H9 (cell line): ENCODE measurements around the gene SRGAP3. TPM values are rescaled to one million over a fixed set of nuclear protein-coding genes. Genes with fewer than 3 reads are reported as not detected.

Experiments
- DNase-seq: peaks from one replicate; pipeline ENCODE4 v3.0.0-alpha.2; 2017
- H2AFZ ChIP-seq: one replicate; pipeline ENCODE4 v1.6.1; 2013; ENCODE audit warnings: mild to moderate bottlenecking, low read length, control low read depth, moderate library complexity
- H2AK5ac ChIP-seq: 2 replicates; pipeline ENCODE4 v1.6.1; 2013; ENCODE audit warnings: low read length, control low read depth, mixed read lengths; ENCODE audit not compliant: insufficient read length
- H2BK120ac ChIP-seq: one replicate; pipeline ENCODE4 v1.6.1; 2013; ENCODE audit warnings: low read depth, mild to moderate bottlenecking, low read length, control low read depth, inconsistent platforms; ENCODE audit not compliant: poor library complexity, severe bottlenecking
- H2BK12ac ChIP-seq: 2 replicates; pipeline ENCODE4 v1.6.1; 2013; ENCODE audit warnings: low read length, control low read depth, mixed read lengths, low read depth; ENCODE audit not compliant: insufficient read length
- H2BK15ac ChIP-seq: 2 replicates; pipeline ENCODE4 v1.6.1; 2013; ENCODE audit warnings: low read depth, low read length, control low read depth
- H2BK20ac ChIP-seq: one replicate; pipeline ENCODE4 v1.6.1; 2013; ENCODE audit warnings: low read depth, mild to moderate bottlenecking, low read length, control low read depth, inconsistent platforms; ENCODE audit not compliant: poor library complexity, severe bottlenecking
- H2BK5ac ChIP-seq: 2 replicates; pipeline ENCODE4 v1.6.1; 2013; ENCODE audit warnings: low read length, control low read depth, mixed read lengths; ENCODE audit not compliant: insufficient read length
- H3K14ac ChIP-seq: 2 replicates; pipeline ENCODE4 v1.6.1; 2013; ENCODE audit warnings: low read length, control low read depth; ENCODE audit not compliant: insufficient read depth
- H3K18ac ChIP-seq: 2 replicates; pipeline ENCODE4 v1.6.1; 2013; ENCODE audit warnings: low read depth, mild to moderate bottlenecking, mixed read lengths, low read length, control low read depth; ENCODE audit not compliant: insufficient read length
- H3K23ac ChIP-seq: 2 replicates; pipeline ENCODE4 v1.6.1; 2013; ENCODE audit warnings: low read length, control low read depth, mixed read lengths, low read depth; ENCODE audit not compliant: insufficient read length
- H3K23me2 ChIP-seq: 2 replicates; pipeline ENCODE4 v1.6.1; 2013; ENCODE audit warnings: low read depth, mild to moderate bottlenecking, mixed read lengths, low read length, control low read depth; ENCODE audit not compliant: insufficient read length, poor library complexity, severe bottlenecking
- H3K27ac ChIP-seq: 2 replicates; pipeline ENCODE4 v1.5.1; 2013; ENCODE audit warnings: low read length, control low read depth, mixed read lengths, low read depth; ENCODE audit not compliant: insufficient read length
- H3K27me3 ChIP-seq: 2 replicates; pipeline ENCODE4 v1.6.1; 2013; ENCODE audit warnings: low read length, control low read depth, inconsistent platforms; ENCODE audit not compliant: insufficient read depth
- H3K4ac ChIP-seq: 2 replicates; pipeline ENCODE4 v1.6.1; 2013; ENCODE audit warnings: low read depth, mild to moderate bottlenecking, control low read depth, inconsistent platforms, low read length, moderate library complexity
- H3K4me1 ChIP-seq: 2 replicates; pipeline ENCODE4 v1.6.1; 2013; ENCODE audit warnings: low read length, control low read depth, inconsistent platforms; ENCODE audit not compliant: insufficient read depth
- H3K4me2 ChIP-seq: 2 replicates; pipeline ENCODE4 v1.6.1; 2013; ENCODE audit warnings: low read length, control low read depth, mixed read lengths; ENCODE audit not compliant: insufficient read length, insufficient read depth
- H3K56ac ChIP-seq: 2 replicates; pipeline ENCODE4 v1.6.1; 2013; ENCODE audit warnings: low read depth, mild to moderate bottlenecking, mixed read lengths, low read length, control low read depth; ENCODE audit not compliant: insufficient read length
- H3K79me1 ChIP-seq: 2 replicates; pipeline ENCODE4 v1.6.1; 2013; ENCODE audit warnings: low read depth, mild to moderate bottlenecking, moderate library complexity, low read length, control low read depth, inconsistent platforms; ENCODE audit not compliant: insufficient read depth, poor library complexity, severe bottlenecking
- H3K79me2 ChIP-seq: 2 replicates; pipeline ENCODE4 v1.6.1; 2013; ENCODE audit warnings: low read length, control low read depth, inconsistent platforms; ENCODE audit not compliant: insufficient read depth
- H3K9ac ChIP-seq: 2 replicates; pipeline ENCODE4 v1.6.1; 2013; ENCODE audit warnings: low read length, control low read depth, mixed read lengths; ENCODE audit not compliant: insufficient read length; ENCODE audit errors: extremely low read depth
- H3K9me3 ChIP-seq: one replicate; pipeline ENCODE4 v1.6.1; 2013; ENCODE audit warnings: low read depth, low read length, inconsistent platforms; ENCODE audit not compliant: control insufficient read depth
- H3T11ph ChIP-seq: one replicate; pipeline ENCODE4 v1.6.1; 2013; ENCODE audit warnings: mild to moderate bottlenecking, low read length, control low read depth, inconsistent platforms
- H4K20me1 ChIP-seq: one replicate; pipeline ENCODE4 v1.6.1; 2013; ENCODE audit not compliant: control insufficient read depth, insufficient read length, insufficient read depth
- H4K5ac ChIP-seq: 2 replicates; pipeline ENCODE4 v1.6.1; 2013; ENCODE audit warnings: low read depth, mild to moderate bottlenecking, mixed read lengths, low read length, control low read depth; ENCODE audit not compliant: insufficient read length
- H4K8ac ChIP-seq: replicated peaks from 2 replicates; pipeline ENCODE4 v1.6.1; 2013; ENCODE audit warnings: low read length, control low read depth, mixed read lengths, low read depth; ENCODE audit not compliant: insufficient read length
- H4K91ac ChIP-seq: 2 replicates; pipeline ENCODE4 v1.6.1; 2013; ENCODE audit warnings: low read depth, mild to moderate bottlenecking, moderate library complexity, mixed read lengths, low read length, control low read depth; ENCODE audit not compliant: insufficient read length
- H3K27ac Mint-ChIP-seq, 3 experiments: 2 replicates in 2 of 3; 3 replicates in 1 of 3; pipeline ENCODE4 v1.8.0; 2020 to 2021; ENCODE audit warnings: mixed read lengths in 3 of 3, mild to moderate bottlenecking in 1 of 3, moderate library complexity in 1 of 3
- H3K27me3 Mint-ChIP-seq: 2 replicates; pipeline ENCODE4 v1.8.0; 2021; ENCODE audit warnings: low read depth, mild to moderate bottlenecking, moderate library complexity, mixed read lengths
- H3K36me3 Mint-ChIP-seq, 3 experiments: 2 replicates in 2 of 3; 3 replicates in 1 of 3; pipeline ENCODE4 v1.8.0; 2020 to 2021; ENCODE audit warnings: low read depth in 3 of 3, mixed read lengths in 3 of 3; ENCODE audit not compliant: insufficient read depth in 1 of 3
- H3K4me1 Mint-ChIP-seq, 2 experiments: 2 replicates each; pipeline ENCODE4 v1.8.0; 2020; ENCODE audit warnings: mixed read lengths in 2 of 2
- H3K4me3 Mint-ChIP-seq, 2 experiments: 2 replicates in 1 of 2; 3 replicates in 1 of 2; pipeline ENCODE4 v1.8.0; 2020 to 2021; ENCODE audit warnings: mild to moderate bottlenecking in 2 of 2, mixed read lengths in 2 of 2, moderate library complexity in 1 of 2
- H3K9me3 Mint-ChIP-seq, 2 experiments: 2 replicates in 1 of 2; 3 replicates in 1 of 2; pipeline ENCODE4 v1.8.0; 2020; ENCODE audit warnings: mild to moderate bottlenecking in 2 of 2, mixed read lengths in 2 of 2, moderate library complexity in 1 of 2
- WGBS: extraction: QIAGEN DNeasy Blood & Tissue Kit; methylation state at CpG from one replicate; pipeline ENCODE4 v1.1.7; 2013; ENCODE audit warnings: missing lambda C conversion rate, low lambda C conversion rate, mixed read lengths; ENCODE audit not compliant: insufficient read length; ENCODE audit errors: extremely low coverage; 5-methylcytosine and 5-hydroxymethylcytosine counted together
- total RNA-seq: library from RNA; stranded (reverse); gene quantifications from 2 replicates; pipeline ENCODE4 v1.2.1, GENCODE V29; 2021
- TF ChIP-seq, protein P1 (sequence below): fragments of 200-600 bp; sonication (generic); conservative IDR thresholded peaks from 3 replicates; pipeline ENCODE4 v1.8.0; 2021; ENCODE audit warnings: antibody characterized with exemption, mild to moderate bottlenecking

SRGAP3 gene
- total RNA-seq, 1 experiment from 2014 or later: 3.4 TPM

DNA sequence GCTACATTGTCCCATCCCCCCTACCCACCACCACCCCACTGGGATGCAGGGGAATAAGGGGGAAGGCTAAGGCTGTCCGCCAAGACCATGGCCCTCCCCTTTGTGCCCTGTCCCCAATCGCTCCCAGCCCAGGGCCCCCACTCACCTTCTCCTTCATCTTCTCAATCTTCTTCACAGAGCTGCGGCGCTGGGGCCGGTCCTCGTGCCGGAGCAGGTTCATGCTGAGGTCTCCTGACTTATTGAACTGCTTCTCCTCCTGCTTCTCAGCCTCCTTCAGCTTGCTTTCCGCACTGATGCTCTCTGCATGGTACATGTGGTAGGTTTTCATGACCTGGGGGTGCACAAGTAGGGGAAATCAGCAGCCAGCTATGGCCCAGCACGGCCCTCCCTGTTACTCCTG is 185.2 kb downstream of the SRGAP3 start:
- peaks cover 12 to 14% of the 10 kb centered on the region in 2 experiments; a peak in 4 of 5 replicates for H3K9me3 Mint-ChIP-seq
- no peak overlapping the region for H2BK5ac ChIP-seq
- no peak overlapping the region for H3K4me2 ChIP-seq
- H3K27ac ChIP-seq: no peak overlapping the region
- H4K5ac ChIP-seq: no peak overlapping the region
- H3K27me3 Mint-ChIP-seq: no peaks in the 10 kb centered on the region
- H3K79me1 ChIP-seq: no peaks in the 10 kb centered on the region
- H3K9me3 ChIP-seq: no peaks in the 10 kb centered on the region
- WGBS: no CpG with 5 or more reads among the region's 9 CpGs
- peaks cover 0 to 13% (median 10%) of the 10 kb centered on the region in 3 experiments; a peak in 6 of 7 replicates for H3K36me3 Mint-ChIP-seq
- H3K14ac ChIP-seq: no peak overlapping the region
- TF ChIP-seq, protein P1, sequence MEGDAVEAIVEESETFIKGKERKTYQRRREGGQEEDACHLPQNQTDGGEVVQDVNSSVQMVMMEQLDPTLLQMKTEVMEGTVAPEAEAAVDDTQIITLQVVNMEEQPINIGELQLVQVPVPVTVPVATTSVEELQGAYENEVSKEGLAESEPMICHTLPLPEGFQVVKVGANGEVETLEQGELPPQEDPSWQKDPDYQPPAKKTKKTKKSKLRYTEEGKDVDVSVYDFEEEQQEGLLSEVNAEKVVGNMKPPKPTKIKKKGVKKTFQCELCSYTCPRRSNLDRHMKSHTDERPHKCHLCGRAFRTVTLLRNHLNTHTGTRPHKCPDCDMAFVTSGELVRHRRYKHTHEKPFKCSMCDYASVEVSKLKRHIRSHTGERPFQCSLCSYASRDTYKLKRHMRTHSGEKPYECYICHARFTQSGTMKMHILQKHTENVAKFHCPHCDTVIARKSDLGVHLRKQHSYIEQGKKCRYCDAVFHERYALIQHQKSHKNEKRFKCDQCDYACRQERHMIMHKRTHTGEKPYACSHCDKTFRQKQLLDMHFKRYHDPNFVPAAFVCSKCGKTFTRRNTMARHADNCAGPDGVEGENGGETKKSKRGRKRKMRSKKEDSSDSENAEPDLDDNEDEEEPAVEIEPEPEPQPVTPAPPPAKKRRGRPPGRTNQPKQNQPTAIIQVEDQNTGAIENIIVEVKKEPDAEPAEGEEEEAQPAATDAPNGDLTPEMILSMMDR: no peak
- no peak overlapping the region for H3T11ph ChIP-seq
- no peak overlapping the region for H3K23ac ChIP-seq
- no peak overlapping the region for H2BK12ac ChIP-seq
- no peak overlapping the region for H2BK120ac ChIP-seq
- no peak overlapping the region for H3K4me3 Mint-ChIP-seq
- DNase-seq: no peak
- H3K18ac ChIP-seq: no peak overlapping the region
- no peak overlapping the region for H3K56ac ChIP-seq
- H2BK15ac ChIP-seq: no peak overlapping the region
- H3K27me3 ChIP-seq: no peaks in the 10 kb centered on the region
- no peaks in the 10 kb centered on the region for H3K79me2 ChIP-seq
- peaks cover 4 to 5% of the 10 kb centered on the region in 2 experiments; a peak in 3 of 4 replicates for H3K4me1 Mint-ChIP-seq
- no peak overlapping the region for H2AFZ ChIP-seq
- H2AK5ac ChIP-seq: no peak overlapping the region
- no peak overlapping the region for H4K91ac ChIP-seq
- H3K4me1 ChIP-seq: no peaks in the 10 kb centered on the region
- H2BK20ac ChIP-seq: no peak overlapping the region
- no peaks in the 10 kb centered on the region for H3K23me2 ChIP-seq
- no peaks in the 10 kb centered on the region for H4K20me1 ChIP-seq
- no peak overlapping the region for H3K4ac ChIP-seq
- H3K27ac Mint-ChIP-seq: no peak overlapping the region
- H3K9ac ChIP-seq: no peak overlapping the region
- no peak overlapping the region for H4K8ac ChIP-seq
